HepG2 (cell line): Measurements from ENCODE around the gene RALY. TPM values are rescaled to one million over a fixed set of nuclear protein-coding genes. Genes with fewer than 3 reads are reported as not detected.

ENCODE experiments used
- ARNT2 ChIP-seq: sonication (generic); formaldehyde crosslinking; IDR thresholded peaks from 2 replicates; pipeline ENCODE4 v1.8.0; 2022; ENCODE audit warnings: mild to moderate bottlenecking, low read depth, missing genetic modification reagents, moderate library complexity
- CREB1 ChIP-seq, 2 experiments: fragments of 450-650 bp in 1 of 2; IDR thresholded peaks; 2 replicates each; pipeline ENCODE4 v1.6.1; 2016 to 2017; ENCODE audit warnings: control low read depth in 1 of 2, mild to moderate bottlenecking in 1 of 2, missing compliant biosample characterization in 1 of 2, missing genetic modification characterization in 1 of 2
- FIP1L1 ChIP-seq: fragments of 200-400 bp; formaldehyde crosslinking; IDR thresholded peaks from 2 replicates; pipeline ENCODE4 v1.6.1; 2018; ENCODE audit warnings: low read depth, mild to moderate bottlenecking, low read length, moderate library complexity, borderline replicate concordance; ENCODE audit not compliant: insufficient read depth
- MAX ChIP-seq: IDR thresholded peaks from 2 replicates; pipeline ENCODE4 v1.6.1; 2012; ENCODE audit warnings: inconsistent platforms
- MYC ChIP-seq: sonication (generic); formaldehyde crosslinking; IDR thresholded peaks from 2 replicates; pipeline ENCODE4 v1.9.0; 2021; ENCODE audit warnings: missing genetic modification reagents, borderline replicate concordance
- NFE2L1 ChIP-seq: sonication (generic); formaldehyde crosslinking; IDR thresholded peaks from 2 replicates; pipeline ENCODE4 v1.4.0; 2020; ENCODE audit warnings: missing genetic modification reagents, mild to moderate bottlenecking, borderline replicate concordance
- NKX3-1 ChIP-seq: sonication (generic); formaldehyde crosslinking; IDR thresholded peaks from 2 replicates; pipeline ENCODE4 v1.5.0; 2020; ENCODE audit warnings: missing genetic modification reagents
- POLR2G ChIP-seq: fragments of 200-400 bp; formaldehyde crosslinking; IDR thresholded peaks from 2 replicates; pipeline ENCODE4 v1.6.1; 2018; ENCODE audit warnings: mild to moderate bottlenecking, low read depth, low read length, moderate library complexity
- RAD21 ChIP-seq: fragments of 450-650 bp; formaldehyde crosslinking; IDR thresholded peaks from 2 replicates; pipeline ENCODE4 v1.5.0; 2020; ENCODE audit warnings: mild to moderate bottlenecking
- RFXAP ChIP-seq: sonication (generic); formaldehyde crosslinking; IDR thresholded peaks from 2 replicates; pipeline ENCODE4 v1.4.0; 2020; ENCODE audit warnings: missing genetic modification reagents, borderline replicate concordance
- SNAPC5 ChIP-seq: sonication (generic); formaldehyde crosslinking; IDR thresholded peaks from 2 replicates; pipeline ENCODE4 v1.8.1; 2023; ENCODE audit warnings: mild to moderate bottlenecking, missing genetic modification reagents, borderline replicate concordance
- SP1 ChIP-seq, 2 experiments: fragments of 450-650 bp in 1 of 2; sonication (generic) in 1 of 2; formaldehyde crosslinking in 1 of 2; IDR thresholded peaks; 2 replicates each; pipeline versions ENCODE4 v1.4.0 to v1.6.1; 2016 to 2020; ENCODE audit warnings: missing genetic modification reagents in 1 of 2
- SRSF1 ChIP-seq: fragments of 200-400 bp; formaldehyde crosslinking; optimal IDR thresholded peaks from 2 replicates; pipeline ENCODE3; 2017; ENCODE audit warnings: mild to moderate bottlenecking, low read depth, low read length, moderate library complexity
- TCF7 ChIP-seq: sonication (generic); IDR thresholded peaks from 2 replicates; pipeline ENCODE4 v1.6.1; 2016; ENCODE audit warnings: antibody characterized with exemption, low read depth
- TRAFD1 ChIP-seq: sonication (generic); formaldehyde crosslinking; IDR thresholded peaks from 2 replicates; pipeline ENCODE4 v1.5.1; 2020; ENCODE audit warnings: missing genetic modification reagents, mild to moderate bottlenecking, borderline replicate concordance
- YEATS4 ChIP-seq: sonication (generic); formaldehyde crosslinking; IDR thresholded peaks from 2 replicates; pipeline ENCODE4 v1.4.0; 2020; ENCODE audit warnings: missing genetic modification reagents, borderline replicate concordance
- ZFP36L2 ChIP-seq: sonication (generic); formaldehyde crosslinking; IDR thresholded peaks from 2 replicates; pipeline ENCODE4 v1.4.0; 2020; ENCODE audit warnings: missing genetic modification reagents
- ZFP41 ChIP-seq: sonication (generic); formaldehyde crosslinking; IDR thresholded peaks from 2 replicates; pipeline ENCODE4 v1.4.0; 2020; ENCODE audit warnings: mild to moderate bottlenecking, missing genetic modification reagents, borderline replicate concordance
- ZFP90 ChIP-seq: sonication (generic); formaldehyde crosslinking; IDR thresholded peaks from 2 replicates; pipeline ENCODE4 v1.8.0; 2022; ENCODE audit warnings: missing genetic modification reagents, mild to moderate bottlenecking, inconsistent platforms, borderline replicate concordance
- ZNF180 ChIP-seq: sonication (generic); formaldehyde crosslinking; IDR thresholded peaks from 2 replicates; pipeline ENCODE4 v1.4.0; 2020; ENCODE audit warnings: low read depth, missing genetic modification reagents, borderline replicate concordance
- ZNF224 ChIP-seq: sonication (generic); formaldehyde crosslinking; IDR thresholded peaks from 2 replicates; pipeline ENCODE4 v1.5.0; 2020; ENCODE audit warnings: mild to moderate bottlenecking, missing genetic modification reagents
- ZNF260 ChIP-seq: sonication (generic); formaldehyde crosslinking; IDR thresholded peaks from 2 replicates; pipeline ENCODE4 v1.4.0; 2020; ENCODE audit warnings: missing genetic modification reagents, low read depth, mild to moderate bottlenecking, borderline replicate concordance
- ZNF33B ChIP-seq: sonication (generic); formaldehyde crosslinking; IDR thresholded peaks from 2 replicates; pipeline ENCODE4 v1.5.1; 2020; ENCODE audit warnings: mild to moderate bottlenecking, missing genetic modification reagents
- ZNF383 ChIP-seq: sonication (generic); formaldehyde crosslinking; IDR thresholded peaks from 2 replicates; pipeline ENCODE4 v1.4.0; 2020; ENCODE audit warnings: missing genetic modification reagents, mild to moderate bottlenecking, borderline replicate concordance
- ZNF724P ChIP-seq: sonication (generic); formaldehyde crosslinking; IDR thresholded peaks from 2 replicates; pipeline ENCODE4 v1.8.0; 2022; ENCODE audit warnings: missing genetic modification reagents, borderline replicate concordance
- polyA plus RNA-seq, 8 experiments: library from polyadenylated mRNA; depleted of rRNA in 3 of 8; stranded (reverse) in 7 of 8; unstranded in 1 of 8; fragments of >200 nt; fragmentation: Illumina TruSeq in 4 of 8; extraction: Trizol in 4 of 8; gene quantifications; 2 replicates each; pipeline versions ENCODE4 v1.2.1 to v1.2.3, GENCODE V29; 2011 to 2016; ENCODE audit warnings: low read depth in 4 of 8, missing spikeins in 1 of 8, mixed read lengths in 1 of 8; ENCODE audit not compliant: insufficient read depth in 1 of 8
- total RNA-seq, 5 experiments: library from RNA; depleted of rRNA; stranded (reverse); fragments of >200 nt; fragmentation: Illumina TruSeq; extraction: Trizol; gene quantifications; 2 replicates each; pipeline ENCODE4 v1.2.3, GENCODE V29; 2016; ENCODE audit warnings: low read depth in 1 of 5
- TF ChIP-seq, protein P1 (sequence below): sonication (generic); formaldehyde crosslinking; IDR thresholded peaks from 2 replicates; pipeline ENCODE4 v1.4.0; 2020; ENCODE audit warnings: missing genetic modification reagents

Gene RALY
- total and polyA plus RNA-seq, 2 of the 13 experiments (the other 11 are each of a cell fraction or from before 2014, with no cell fraction given): 178 to 186 TPM

DNA sequence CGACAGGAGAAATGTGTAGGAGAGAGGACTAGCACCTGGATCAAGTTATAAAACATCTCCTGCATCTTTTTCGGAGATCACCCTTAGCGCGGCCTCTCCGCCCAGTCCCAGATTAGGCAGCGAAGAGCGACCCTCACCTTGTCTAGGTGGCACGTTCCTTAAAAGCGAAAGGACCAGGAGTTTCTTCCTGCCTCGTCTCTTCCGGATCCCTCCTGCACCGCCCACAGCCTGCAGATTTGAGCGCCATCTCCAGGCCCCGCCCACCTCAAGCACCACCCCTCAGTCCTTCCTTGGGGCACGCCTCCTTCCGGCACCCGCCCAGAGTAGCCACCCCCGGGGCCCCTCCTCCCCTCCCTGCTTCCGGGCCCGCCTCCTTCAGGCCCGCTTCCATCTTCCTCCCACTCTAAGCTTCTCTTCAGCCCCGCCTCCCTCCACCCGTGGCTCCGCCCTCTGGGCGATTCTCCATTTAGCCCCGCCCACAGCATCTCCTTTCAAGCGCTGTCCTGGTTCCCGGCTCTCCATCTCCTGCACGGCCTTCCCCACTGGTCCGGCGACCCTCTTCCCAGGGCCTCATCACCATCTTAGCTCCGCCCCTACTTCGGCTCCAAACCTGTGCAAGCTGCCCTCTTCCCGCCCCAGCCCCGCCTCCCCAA is 662 bp upstream of the RALY start (continued):
- TF ChIP-seq ZNF260 (CRISPR knock-in tag) (no peak), ZNF383 (CRISPR knock-in tag) (no peak), MAX (peak; percentile 89), SP1 (IDR thresholded peaks at IDR 0.05) (peak; percentile 97), SP1 (CRISPR knock-in tag; IDR thresholded peaks at IDR 0.05) (peak; percentile 94), NFE2L1 (CRISPR knock-in tag) (no peak), FIP1L1 (peak; percentile 67; the same call in 1 of the 2 replicates), TRAFD1 (peak; percentile 97; the same call in 1 of the 2 replicates), CREB1 (IDR thresholded peaks at IDR 0.05) (peak; percentile 57; the same call in 1 of the 2 replicates), CREB1 (CRISPR knock-in tag; IDR thresholded peaks at IDR 0.05) (0 out of 2 replicates have a peak, but pooled peaks have one; percentile 49), ARNT2 (CRISPR knock-in tag) (no peak; the same call in 1 of the 2 replicates), SNAPC5 (CRISPR knock-in tag) (peak; percentile 81; the same call in 1 of the 2 replicates), ZNF33B (no peak), YEATS4 (peak; percentile 84), ZFP90 (CRISPR knock-in tag) (0 out of 2 replicates have a peak, but pooled peaks have one; percentile 64), RFXAP (CRISPR knock-in tag) (peak; percentile 79; the same call in 1 of the 2 replicates), ZNF724P (CRISPR knock-in tag) (0 out of 2 replicates have a peak, but pooled peaks have one; percentile 13), NKX3-1 (CRISPR knock-in tag) (0 out of 2 replicates have a peak, but pooled peaks have one; percentile 31), ZFP36L2 (CRISPR knock-in tag) (peak; percentile 78; the same call in 1 of the 2 replicates), ZNF224 (CRISPR knock-in tag) (no peak), RAD21 (CRISPR knock-in tag) (peak; percentile 42; the same call in 1 of the 2 replicates), ZFP41 (CRISPR knock-in tag) (no peak), POLR2G (peak; percentile 95), MYC (CRISPR knock-in tag) (peak; percentile 93), SRSF1 (peak; percentile 64), ZNF180 (peak; percentile 87; the same call in 1 of the 2 replicates), TCF7 (no peak)
- TF ChIP-seq, protein P1, sequence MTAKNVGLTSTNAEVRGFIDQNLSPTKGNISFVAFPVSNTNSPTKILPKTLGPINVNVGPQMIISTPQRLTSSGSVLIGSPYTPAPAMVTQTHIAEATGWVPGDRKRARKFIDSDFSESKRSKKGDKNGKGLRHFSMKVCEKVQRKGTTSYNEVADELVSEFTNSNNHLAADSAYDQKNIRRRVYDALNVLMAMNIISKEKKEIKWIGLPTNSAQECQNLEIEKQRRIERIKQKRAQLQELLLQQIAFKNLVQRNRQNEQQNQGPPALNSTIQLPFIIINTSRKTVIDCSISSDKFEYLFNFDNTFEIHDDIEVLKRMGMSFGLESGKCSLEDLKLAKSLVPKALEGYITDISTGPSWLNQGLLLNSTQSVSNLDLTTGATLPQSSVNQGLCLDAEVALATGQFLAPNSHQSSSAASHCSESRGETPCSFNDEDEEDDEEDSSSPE (CRISPR knock-in tag): peak; percentile 85
